Dermis microvascular lymphatic vessel endothelial cell (primary cell): ENCODE data around the gene GAL3ST3. TPM values are rescaled to one million over a fixed set of nuclear protein-coding genes. Genes with fewer than 3 reads are reported as not detected.
A peak's percentile ranks its signal among the peaks of the same experiment; 100 is the strongest.
"Not testable (repeated sequence)": the region's sequence is repeated elsewhere in the genome, so short reads cannot be mapped to it uniquely, and the experiment has no call there.

ENCODE experiments used
- DNase-seq, 2 donors: peaks; one replicate each; pipeline versions ENCODE4 v3.0.0 to v3.0.0-alpha.2; 2010; ENCODE audit warnings: low read depth in 2 of 2
- total RNA-seq: library from RNA; depleted of rRNA; stranded (reverse); fragments of >200 nt; gene quantifications from 2 replicates; pipeline ENCODE4 v1.2.1, GENCODE V29; 2014

GAL3ST3 gene
- total RNA-seq, 1 donor from 2014 or later: 0.26 TPM

GRCh38 chr11:66013762-66014100 lies 35.2 kb downstream of the GAL3ST3 start:
- DNase-seq: no peak

- DNase-seq: no peak
Measured at GRCh38 chr11:66012946-66013761, 35.8 kb downstream of the GAL3ST3 start.

- DNase-seq: no peak
Measured at GRCh38 chr11:66012371-66012945, 36.5 kb downstream of the GAL3ST3 start.

GRCh38 chr11:66011785-66012303 lies 37.1 kb downstream of the GAL3ST3 start, which contains the start of gene CST6:
CST6 (plus strand) TSS chr11:66012008; CDS start chr11:66012045, 37 bp downstream.
- DNase-seq: no peak

GRCh38 chr11:66011239-66011784 lies 37.6 kb downstream of the GAL3ST3 start:
- DNase-seq: no peak

GRCh38 chr11:66010036-66010435 lies 38.9 kb downstream of the GAL3ST3 start:
- not testable (repeated sequence) for DNase-seq

- no peak for DNase-seq
Measured at GRCh38 chr11:66008468-66009101, 40.4 kb downstream of the GAL3ST3 start.

- DNase-seq: no peak
Measured at GRCh38 chr11:66008095-66008467, 40.9 kb downstream of the GAL3ST3 start.

GRCh38 chr11:66007201-66007634 lies 41.7 kb downstream of the GAL3ST3 start:
- no peak for DNase-seq

GRCh38 chr11:66006891-66007176 lies 42.1 kb downstream of the GAL3ST3 start:
- no peak for DNase-seq

GRCh38 chr11:66006134-66006890 lies 42.6 kb downstream of the GAL3ST3 start:
- no peak for DNase-seq

- DNase-seq: no peak
Measured at GRCh38 chr11:66004186-66004585, 44.8 kb downstream of the GAL3ST3 start.

GRCh38 chr11:66003291-66003690 lies 45.7 kb downstream of the GAL3ST3 start:
- no peak for DNase-seq

- peak in 1 of 2 donors; percentile 21 for DNase-seq
Measured at GRCh38 chr11:66002648-66003225, 46.2 kb downstream of the GAL3ST3 start.

GRCh38 chr11:66001942-66002647 lies 46.9 kb downstream of the GAL3ST3 start, which contains the start of the genes BANF1 and EIF1AD:
BANF1 (plus strand) TSS chr11:66002503; CDS start chr11:66003251, 748 bp downstream.
EIF1AD (minus strand) TSS chr11:66002157; CDS start chr11:66000389, 1,768 bp downstream.
- DNase-seq: peak; percentile 90 to 98

- no peak for DNase-seq
Measured at GRCh38 chr11:65997286-65997685, 51.7 kb downstream of the GAL3ST3 start.

GRCh38 chr11:65992056-65992455 lies 56.9 kb downstream of the GAL3ST3 start:
- DNase-seq: no peak
